Ishikawa (cell line): ENCODE data around the gene MSRB3.

Experiments used
- CEBPB ChIP-seq: IDR thresholded peaks from 2 replicates; pipeline ENCODE4 v1.6.1; 2012
- CREB1 ChIP-seq: IDR thresholded peaks from 2 replicates; pipeline ENCODE4 v1.6.1; 2012; ENCODE audit warnings: low read depth
- EGR1 ChIP-seq: IDR thresholded peaks from 2 replicates; pipeline ENCODE4 v1.6.1; 2012
- EP300 ChIP-seq: IDR thresholded peaks from 2 replicates; pipeline ENCODE4 v1.6.1; 2012; ENCODE audit warnings: borderline replicate concordance
- FOXM1 ChIP-seq: IDR thresholded peaks from 2 replicates; pipeline ENCODE4 v1.6.1; 2012; ENCODE audit warnings: low read depth, borderline replicate concordance
- MAX ChIP-seq: IDR thresholded peaks from 2 replicates; pipeline ENCODE4 v1.6.1; 2012
- NFIC ChIP-seq: IDR thresholded peaks from 2 replicates; pipeline ENCODE4 v1.6.1; 2012
- RAD21 ChIP-seq: IDR thresholded peaks from 2 replicates; pipeline ENCODE4 v1.6.1; 2012; ENCODE audit warnings: low read depth
- REST ChIP-seq: IDR thresholded peaks from 2 replicates; pipeline ENCODE4 v1.6.1; 2012; ENCODE audit warnings: low read depth, mild to moderate bottlenecking
- TAF1 ChIP-seq: IDR thresholded peaks from 2 replicates; pipeline ENCODE4 v1.6.1; 2012; ENCODE audit warnings: low read depth, mild to moderate bottlenecking
- TCF12 ChIP-seq: IDR thresholded peaks from 2 replicates; pipeline ENCODE4 v1.6.1; 2012; ENCODE audit warnings: low read depth
- TEAD4 ChIP-seq: IDR thresholded peaks from 2 replicates; pipeline ENCODE4 v1.6.1; 2012
- YY1 ChIP-seq: IDR thresholded peaks from 2 replicates; pipeline ENCODE4 v1.6.1; 2012; ENCODE audit warnings: low read depth
- ZBTB7A ChIP-seq: IDR thresholded peaks from 2 replicates; pipeline ENCODE4 v1.6.1; 2012; ENCODE audit warnings: low read depth
- TF ChIP-seq, protein P1 (sequence below): IDR thresholded peaks from 2 replicates; pipeline ENCODE4 v1.6.1; 2012

Gene MSRB3

GRCh38 chr12:65305346-65305950 is 27.0 kb downstream of the MSRB3 start:
- TF ChIP-seq TCF12 (no peak), ZBTB7A (no peak), EGR1 (no peak), CREB1 (no peak), FOXM1 (no peak), YY1 (no peak), REST (no peak), EP300 (no peak), TEAD4 (no peak), MAX (no peak), TAF1 (no peak), CEBPB (no peak)
- TF ChIP-seq, protein P1, sequence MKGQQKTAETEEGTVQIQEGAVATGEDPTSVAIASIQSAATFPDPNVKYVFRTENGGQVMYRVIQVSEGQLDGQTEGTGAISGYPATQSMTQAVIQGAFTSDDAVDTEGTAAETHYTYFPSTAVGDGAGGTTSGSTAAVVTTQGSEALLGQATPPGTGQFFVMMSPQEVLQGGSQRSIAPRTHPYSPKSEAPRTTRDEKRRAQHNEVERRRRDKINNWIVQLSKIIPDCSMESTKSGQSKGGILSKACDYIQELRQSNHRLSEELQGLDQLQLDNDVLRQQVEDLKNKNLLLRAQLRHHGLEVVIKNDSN: no peak

DNA sequence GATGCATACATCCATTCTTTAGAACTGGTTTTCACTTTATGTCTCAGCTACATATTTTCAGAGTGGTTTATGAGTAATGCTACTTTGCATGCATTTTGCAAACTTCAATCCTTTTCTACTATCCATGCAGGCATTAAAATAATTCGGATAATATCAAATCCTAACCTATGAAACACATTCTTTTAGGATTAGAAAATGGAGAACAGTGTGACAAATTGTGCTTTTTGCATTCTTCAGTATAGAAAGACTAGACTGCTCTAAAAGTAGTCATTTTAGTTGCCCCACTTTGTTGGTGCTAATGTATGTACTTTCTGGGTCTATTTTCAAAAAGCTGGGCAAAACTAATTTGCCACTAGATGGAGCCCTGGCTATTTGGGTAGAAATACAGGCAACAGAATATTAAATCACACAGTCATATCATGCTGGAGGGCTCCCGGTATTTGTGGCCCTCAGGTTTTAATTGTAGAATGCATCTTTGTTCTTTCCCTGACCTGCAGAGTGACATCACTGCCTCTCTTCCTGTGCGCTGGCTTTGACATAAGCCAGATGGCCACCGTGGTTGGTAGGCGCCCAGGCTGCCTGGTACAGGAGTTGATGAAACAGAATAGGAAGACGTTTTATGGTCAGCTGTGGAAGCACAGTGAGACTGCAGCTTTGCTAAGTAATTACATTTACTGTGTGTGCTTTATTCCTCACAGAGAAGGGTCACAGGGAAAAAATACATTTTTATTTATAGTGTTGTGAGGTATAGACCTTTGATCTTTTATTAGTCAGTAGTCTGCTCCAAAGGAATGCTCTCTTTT is 28.1 kb downstream of the MSRB3 start:
- peak; percentile 28; the same call in 1 of the 2 replicates for TF ChIP-seq CEBPB
- peak; percentile 95 for TF ChIP-seq RAD21
- TF ChIP-seq TCF12: no peak
- 0 out of 2 replicates have a peak, but pooled peaks have one; percentile 48 for TF ChIP-seq FOXM1
- TF ChIP-seq, protein P1: no peak
- peak; percentile 43; the same call in 1 of the 2 replicates for TF ChIP-seq MAX
- TF ChIP-seq CREB1: no peak

- no peak; the same call in 1 of the 2 replicates for TF ChIP-seq TEAD4
- TF ChIP-seq CREB1: no peak
- no peak for TF ChIP-seq RAD21
- TF ChIP-seq REST: no peak
- TF ChIP-seq TCF12: no peak
- TF ChIP-seq YY1: no peak
- TF ChIP-seq, protein P1: no peak
- no peak for TF ChIP-seq CEBPB
- TF ChIP-seq NFIC: no peak
- TF ChIP-seq EP300: no peak
- no peak for TF ChIP-seq MAX
- no peak for TF ChIP-seq TAF1
- TF ChIP-seq EGR1: no peak
- TF ChIP-seq FOXM1: no peak
- TF ChIP-seq ZBTB7A: no peak
Measured at GRCh38 chr12:65307169-65307501, 28.7 kb downstream of the MSRB3 start.

GRCh38 chr12:65308006-65308405 is 29.5 kb downstream of the MSRB3 start:
- no peak for TF ChIP-seq YY1
- TF ChIP-seq, protein P1: peak; percentile 59

- TF ChIP-seq REST (no peak), NFIC (peak; percentile 70), MAX (peak; percentile 48), TCF12 (peak; percentile 37; the same call in 1 of the 2 replicates), EP300 (peak; percentile 45), CEBPB (no peak), FOXM1 (no peak), YY1 (no peak), CREB1 (no peak), RAD21 (no peak), ZBTB7A (no peak), TAF1 (no peak), TEAD4 (peak; percentile 44), EGR1 (no peak)
- TF ChIP-seq, protein P1: 0 out of 2 replicates have a peak, but pooled peaks have one; percentile 13
Measured at GRCh38 chr12:65308601-65309071, 30.2 kb downstream of the MSRB3 start.
